ENCODE results near the gene HNRNPUL2.

DNA sequence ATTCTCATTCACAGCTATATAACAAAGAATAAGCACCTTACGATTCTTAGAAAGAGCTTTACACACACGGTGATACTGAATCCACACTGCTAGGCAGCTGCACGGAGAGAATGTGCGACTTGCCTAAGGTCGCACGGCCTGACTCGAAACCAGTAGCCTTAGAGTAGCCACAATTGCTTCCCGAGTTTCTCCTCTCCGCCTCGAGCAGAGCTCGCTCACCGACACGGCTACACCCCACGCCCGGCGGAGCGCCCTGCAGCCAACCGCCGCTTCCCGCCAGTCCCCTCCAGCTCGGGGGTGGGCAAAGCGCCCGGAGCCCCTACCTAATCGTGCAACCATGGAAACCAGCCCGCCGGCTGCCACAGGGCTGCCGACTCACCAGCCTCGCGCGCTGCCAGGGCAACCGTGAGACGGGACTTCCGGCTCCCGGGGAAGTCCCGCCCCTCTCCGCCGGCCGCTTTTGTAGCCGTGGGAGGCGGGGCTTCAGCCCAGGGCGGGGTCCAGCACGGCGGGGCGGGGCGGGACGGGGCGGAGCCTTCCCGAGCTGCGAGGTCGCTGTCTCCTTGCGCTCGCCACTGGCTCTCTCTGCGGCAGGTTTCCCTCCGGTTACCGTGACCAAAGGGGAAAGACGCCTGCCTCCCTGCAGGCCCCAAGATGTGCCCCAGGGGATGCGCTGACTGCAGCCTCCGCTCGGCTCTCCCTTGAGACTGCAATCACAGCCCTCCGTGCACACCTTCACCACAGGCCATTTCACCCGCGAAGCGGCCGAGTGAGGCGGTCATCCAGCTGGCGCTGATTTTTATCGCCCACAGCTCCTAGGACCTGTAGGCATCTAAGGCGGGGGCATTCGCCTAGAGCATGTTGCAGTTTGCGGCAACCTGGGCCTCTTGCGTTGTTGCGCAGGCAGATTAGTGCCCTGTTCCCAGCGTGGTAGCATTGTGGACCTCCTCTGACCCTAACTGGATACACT is 21.1 kb downstream of the HNRNPUL2 start:
- TF ChIP-seq, protein P1, sequence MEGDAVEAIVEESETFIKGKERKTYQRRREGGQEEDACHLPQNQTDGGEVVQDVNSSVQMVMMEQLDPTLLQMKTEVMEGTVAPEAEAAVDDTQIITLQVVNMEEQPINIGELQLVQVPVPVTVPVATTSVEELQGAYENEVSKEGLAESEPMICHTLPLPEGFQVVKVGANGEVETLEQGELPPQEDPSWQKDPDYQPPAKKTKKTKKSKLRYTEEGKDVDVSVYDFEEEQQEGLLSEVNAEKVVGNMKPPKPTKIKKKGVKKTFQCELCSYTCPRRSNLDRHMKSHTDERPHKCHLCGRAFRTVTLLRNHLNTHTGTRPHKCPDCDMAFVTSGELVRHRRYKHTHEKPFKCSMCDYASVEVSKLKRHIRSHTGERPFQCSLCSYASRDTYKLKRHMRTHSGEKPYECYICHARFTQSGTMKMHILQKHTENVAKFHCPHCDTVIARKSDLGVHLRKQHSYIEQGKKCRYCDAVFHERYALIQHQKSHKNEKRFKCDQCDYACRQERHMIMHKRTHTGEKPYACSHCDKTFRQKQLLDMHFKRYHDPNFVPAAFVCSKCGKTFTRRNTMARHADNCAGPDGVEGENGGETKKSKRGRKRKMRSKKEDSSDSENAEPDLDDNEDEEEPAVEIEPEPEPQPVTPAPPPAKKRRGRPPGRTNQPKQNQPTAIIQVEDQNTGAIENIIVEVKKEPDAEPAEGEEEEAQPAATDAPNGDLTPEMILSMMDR (IDR thresholded peaks at IDR 0.05) = no peak
- no peak for TF ChIP-seq POLR2A (IDR thresholded peaks at IDR 0.05)

Measured in ovary (tissue), 3 donors.